ENCODE measurements around the gene MAPK1IP1L.

Gene MAPK1IP1L

DNA sequence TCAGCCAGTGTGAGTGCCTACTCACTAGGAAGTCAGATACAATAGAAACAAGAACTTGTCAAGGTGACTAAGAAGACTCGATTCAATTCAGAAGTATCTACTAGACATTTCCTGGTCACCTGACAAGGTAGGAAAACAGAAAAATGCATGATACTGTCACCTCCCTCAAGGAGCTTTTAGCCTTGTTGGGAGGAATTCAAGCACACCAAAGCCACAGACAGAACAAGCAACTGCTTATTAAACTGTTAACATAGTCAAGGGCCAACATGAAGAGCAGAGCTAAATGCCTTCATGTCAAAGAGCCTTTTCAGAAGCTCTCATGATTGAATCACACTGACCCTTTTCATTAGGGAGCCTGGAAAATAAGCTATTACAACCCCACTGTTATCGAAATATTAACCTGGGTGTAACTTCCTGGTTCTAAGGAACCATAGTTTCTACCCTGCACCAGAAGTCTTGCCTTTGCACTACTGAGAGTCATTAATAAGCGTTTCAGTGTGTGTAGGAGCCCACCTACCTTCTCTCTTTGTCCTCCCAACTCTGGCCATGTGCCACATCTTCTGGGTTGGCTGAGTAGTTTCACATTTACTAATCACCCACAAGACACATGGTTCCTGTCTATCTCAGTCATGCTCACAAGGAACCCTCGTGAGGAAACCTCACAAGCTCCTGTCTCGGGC lies 46.6 kb downstream of the MAPK1IP1L start:
- DNase-seq (peak; percentile 73), ATAC-seq (replicated peaks) (peak; percentile 88 to 93)
- peaks cover 0 to 3% of the 10 kb centered on the region in 2 donors for H3K36me3 Mint-ChIP-seq
- H3K4me3 Mint-ChIP-seq: peak overlapping the region; percentile 23 to 53
- peaks cover 0 to 3% of the 10 kb centered on the region in 2 donors for H3K9me3 Mint-ChIP-seq
- H3K27me3 Mint-ChIP-seq: no peaks in the 10 kb centered on the region
- peak overlapping the region; percentile 94 for H3K27ac Mint-ChIP-seq
- H3K4me1 Mint-ChIP-seq: peaks cover 20 to 37% of the 10 kb centered on the region in 2 donors

DNA sequence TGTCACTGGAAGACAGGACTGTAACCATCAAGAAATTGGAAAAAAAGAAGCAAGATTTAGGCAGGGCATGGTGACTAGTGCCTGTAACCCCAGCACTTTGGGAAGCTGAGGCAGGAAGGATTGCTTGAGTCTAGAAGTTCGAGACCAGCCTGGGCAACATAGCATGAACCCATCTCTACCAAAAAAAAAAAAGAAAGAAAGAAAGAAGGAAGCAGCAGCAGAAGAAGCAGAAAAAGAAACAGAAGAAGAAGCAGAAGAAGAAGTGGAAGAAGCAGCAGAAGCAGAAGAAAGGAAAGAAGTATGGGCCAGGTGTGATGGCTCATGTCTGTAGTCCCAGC lies 47.1 kb downstream of the MAPK1IP1L start:
- ATAC-seq (replicated peaks): no peak
- peaks cover 22 to 42% of the 10 kb centered on the region in 2 donors for H3K4me1 Mint-ChIP-seq

DNA sequence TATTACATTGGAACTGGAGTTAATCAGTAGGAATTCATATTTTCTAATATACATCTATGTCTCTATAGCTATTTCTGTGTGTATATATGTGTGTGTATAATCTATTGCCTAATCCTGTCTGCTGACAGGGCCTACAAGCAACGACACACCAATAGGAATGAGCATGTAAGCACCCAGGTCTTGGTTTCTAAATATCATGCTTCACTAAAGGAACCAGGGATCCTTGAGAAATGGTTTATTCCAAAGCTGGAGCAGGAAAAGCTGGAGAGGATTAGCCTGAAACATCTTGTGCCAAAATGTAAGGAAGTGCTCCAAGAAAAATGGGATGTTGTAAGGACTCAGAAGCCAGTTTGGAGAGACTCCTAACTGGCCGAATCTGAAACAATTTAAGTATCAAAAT lies 48.3 kb downstream of the MAPK1IP1L start:
- H3K4me3 Mint-ChIP-seq: no peak overlapping the region
- H3K27ac Mint-ChIP-seq: no peak overlapping the region
- peaks cover 5 to 7% of the 10 kb centered on the region in 2 donors for H3K9me3 Mint-ChIP-seq
- H3K27me3 Mint-ChIP-seq: no peaks in the 10 kb centered on the region
- DNase-seq: no peak
- H3K36me3 Mint-ChIP-seq: peaks cover 3 to 8% of the 10 kb centered on the region in 2 donors
- ATAC-seq (replicated peaks): no peak
- peaks cover 30 to 50% of the 10 kb centered on the region in 2 donors for H3K4me1 Mint-ChIP-seq

More for the DNA sequence above, 47.1 kb downstream of the MAPK1IP1L start:
- no peak for DNase-seq
- Mint-ChIP-seq H3K27me3 (no peaks in the 10 kb centered on the region), H3K9me3 (peaks cover 0 to 3% of the 10 kb centered on the region in 2 donors), H3K4me3 (peak overlapping the region; percentile 23 to 53), H3K27ac (peak overlapping the region; percentile 94), H3K36me3 (peaks cover 0 to 3% of the 10 kb centered on the region in 2 donors)

DNA sequence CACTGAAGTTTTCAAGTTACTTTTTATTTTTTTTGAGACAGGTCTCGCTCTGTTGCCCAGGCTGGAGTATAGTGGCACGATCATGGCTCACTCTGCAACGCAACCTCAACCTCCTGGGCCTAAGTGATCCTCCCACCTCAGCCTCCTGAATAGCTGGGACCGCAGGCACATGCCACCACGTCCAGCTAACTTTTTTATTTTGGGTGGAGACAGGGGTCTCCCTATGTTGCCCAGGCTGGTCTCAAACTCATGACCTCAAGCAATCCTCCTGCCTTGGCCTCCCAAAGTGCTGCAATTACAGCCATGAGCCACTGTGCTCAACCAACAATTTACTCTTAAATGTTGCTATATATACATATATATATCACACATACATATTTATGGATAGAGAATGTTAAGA lies 50.3 kb downstream of the MAPK1IP1L start:
- Mint-ChIP-seq H3K4me3 (no peak overlapping the region), H3K9me3 (peaks cover 5 to 7% of the 10 kb centered on the region in 2 donors), H3K27ac (no peak overlapping the region), H3K36me3 (peaks cover 3 to 8% of the 10 kb centered on the region in 2 donors), H3K4me1 (peaks cover 30 to 50% of the 10 kb centered on the region in 2 donors), H3K27me3 (no peaks in the 10 kb centered on the region)
- DNase-seq (no peak), ATAC-seq (replicated peaks) (no peak)

DNA sequence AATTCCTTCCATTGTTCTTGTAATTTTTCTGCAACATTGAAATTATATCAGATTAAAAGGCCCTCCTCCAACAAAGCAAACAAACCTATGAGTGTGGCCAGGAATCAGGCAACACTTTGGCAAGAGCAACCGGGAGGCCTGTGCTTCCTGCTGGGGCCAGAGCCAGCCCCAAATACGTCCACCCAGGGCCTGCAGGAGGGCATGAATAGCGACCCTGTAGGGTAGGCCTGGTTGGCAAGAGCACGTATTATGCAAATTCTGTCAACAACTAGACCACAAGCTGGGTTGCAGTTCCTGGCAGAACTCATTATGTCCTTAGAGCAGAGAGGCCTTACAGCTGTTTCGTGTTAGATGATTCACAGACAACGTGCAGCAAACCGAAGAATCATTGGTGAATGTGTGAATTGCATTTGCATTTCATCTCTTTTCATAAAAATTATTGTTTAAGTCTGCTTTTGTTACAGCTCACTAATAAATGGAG lies 50.7 kb downstream of the MAPK1IP1L start:
- Mint-ChIP-seq H3K4me1 (peaks cover 27 to 45% of the 10 kb centered on the region in 2 donors), H3K9me3 (peaks cover 5 to 7% of the 10 kb centered on the region in 2 donors), H3K4me3 (no peak overlapping the region), H3K36me3 (peaks cover 3 to 5% of the 10 kb centered on the region in 2 donors), H3K27ac (peak overlapping the region; percentile 42), H3K27me3 (no peaks in the 10 kb centered on the region)
- ATAC-seq (replicated peaks) (peak; percentile 77 to 80), DNase-seq (peak; percentile 50)

DNA sequence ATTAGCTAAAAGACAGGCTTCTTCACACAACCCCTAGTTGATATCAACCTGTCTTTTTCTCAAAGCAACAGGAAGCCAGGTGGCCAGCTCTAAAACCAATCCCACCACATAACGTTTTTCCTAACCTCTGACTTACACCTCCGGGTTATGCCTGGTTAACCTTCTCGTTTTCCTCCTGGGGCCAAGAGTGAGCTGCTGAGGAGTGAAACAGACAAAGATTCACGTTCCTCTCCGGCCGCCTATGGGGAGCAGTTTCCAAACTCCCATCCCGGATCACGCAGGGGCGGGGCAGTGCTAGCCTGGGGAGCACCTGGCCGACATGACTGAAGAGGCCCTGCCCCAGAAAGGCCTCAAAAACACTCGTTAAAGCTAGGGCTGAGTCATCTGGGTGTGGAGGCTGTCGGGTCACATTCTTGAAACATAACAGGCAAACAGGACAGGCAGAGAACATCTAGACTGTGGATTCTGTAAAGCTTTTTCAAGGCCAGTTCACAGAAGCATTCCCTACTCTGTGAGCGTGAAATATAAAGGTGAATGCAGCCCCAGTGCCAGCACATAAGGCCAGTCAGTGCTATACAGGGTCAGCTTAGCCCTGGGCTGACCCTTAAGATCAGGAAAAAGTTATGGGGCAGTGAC lies 51.7 kb downstream of the MAPK1IP1L start:
- Mint-ChIP-seq H3K27ac (peak overlapping the region; percentile 65), H3K36me3 (peaks cover 3 to 5% of the 10 kb centered on the region in 2 donors), H3K9me3 (peaks cover 5 to 7% of the 10 kb centered on the region in 2 donors), H3K27me3 (no peaks in the 10 kb centered on the region), H3K4me3 (peak overlapping the region; percentile 2 to 54), H3K4me1 (peaks cover 28 to 43% of the 10 kb centered on the region in 2 donors)
- DNase-seq (no peak), ATAC-seq (replicated peaks) (no peak)

DNA sequence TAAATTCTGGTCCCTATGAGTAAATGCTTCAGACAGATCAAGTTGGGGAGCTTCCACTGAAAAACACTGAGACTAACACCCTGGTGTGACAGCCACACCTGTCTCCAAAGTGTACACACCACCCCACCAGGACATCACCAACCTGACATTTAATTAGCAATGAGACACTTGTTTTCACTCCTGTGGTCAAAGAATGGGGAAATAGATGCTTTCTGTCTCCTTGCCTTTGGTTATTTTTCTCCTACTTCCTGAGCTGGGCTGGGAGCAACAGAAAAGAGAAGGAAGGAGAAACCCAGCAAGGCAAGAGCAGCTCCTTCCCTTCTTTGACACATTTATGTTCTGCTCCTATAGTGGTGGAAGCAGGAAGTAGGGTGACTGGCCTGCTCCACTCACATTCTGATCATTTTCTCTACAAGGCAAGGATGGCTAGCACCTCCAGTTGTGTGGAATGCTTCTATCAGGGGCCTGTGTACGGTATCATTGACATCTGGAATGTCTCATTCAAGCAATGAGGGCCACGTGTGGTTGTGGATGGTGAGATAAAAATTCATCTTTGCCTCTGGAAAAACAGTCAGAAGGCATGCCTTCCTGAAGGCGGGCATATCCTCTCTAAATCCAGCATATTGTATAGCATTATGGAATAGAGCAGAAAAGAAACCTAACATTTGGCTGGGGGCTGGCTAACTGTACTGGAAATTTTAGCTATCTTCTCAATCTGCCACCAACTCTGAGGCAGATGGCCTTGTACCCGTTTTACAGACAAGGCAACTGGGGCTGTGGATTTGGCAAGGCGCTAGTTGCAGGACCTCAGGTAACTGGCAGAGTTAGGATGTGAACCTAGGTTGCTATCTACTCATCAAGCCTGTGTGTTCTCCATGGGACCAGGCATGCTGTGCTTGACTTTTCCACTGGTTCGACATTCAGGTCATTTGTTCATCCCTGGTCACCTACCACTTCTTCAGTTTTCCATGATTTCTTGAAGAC lies 52.8 kb downstream of the MAPK1IP1L start:
- H3K4me3 Mint-ChIP-seq: no peak overlapping the region

DNA sequence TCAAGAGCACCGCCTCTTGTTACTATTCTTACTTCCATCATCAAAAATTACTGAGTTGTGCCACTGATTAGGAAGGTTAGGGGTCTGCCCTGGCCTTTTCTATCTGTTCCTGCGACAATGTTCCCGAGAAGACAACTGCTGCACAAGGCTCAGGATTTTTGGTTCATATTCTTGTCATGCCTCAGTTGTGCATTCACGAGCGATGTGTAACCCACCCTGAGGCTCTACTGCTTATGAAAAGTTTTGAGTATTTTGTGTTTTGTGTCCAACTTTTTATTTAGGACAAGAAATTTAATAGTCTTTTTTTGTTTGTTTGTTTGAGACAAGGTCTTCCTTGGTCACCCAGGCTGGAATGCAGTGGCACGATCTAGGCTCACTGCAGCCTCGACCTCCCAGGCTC lies 54.5 kb downstream of the MAPK1IP1L start:
- H3K4me3 Mint-ChIP-seq: no peak overlapping the region
- DNase-seq (no peak), ATAC-seq (replicated peaks) (no peak)
- no peaks in the 10 kb centered on the region for H3K27me3 Mint-ChIP-seq
- no peak overlapping the region for H3K27ac Mint-ChIP-seq
- peaks cover 23 to 38% of the 10 kb centered on the region in 2 donors for H3K4me1 Mint-ChIP-seq
- H3K36me3 Mint-ChIP-seq: peaks cover 3 to 5% of the 10 kb centered on the region in 2 donors
- H3K9me3 Mint-ChIP-seq: peaks cover 4 to 5% of the 10 kb centered on the region in 2 donors

More for the DNA sequence above, 52.8 kb downstream of the MAPK1IP1L start:
- no peak for DNase-seq
- Mint-ChIP-seq H3K9me3 (peaks cover 4 to 5% of the 10 kb centered on the region in 2 donors), H3K27me3 (no peaks in the 10 kb centered on the region), H3K4me1 (peaks cover 23 to 38% of the 10 kb centered on the region in 2 donors), H3K36me3 (peaks cover 3 to 5% of the 10 kb centered on the region in 2 donors), H3K27ac (no peak overlapping the region)
- no peak for ATAC-seq (replicated peaks)

DNA sequence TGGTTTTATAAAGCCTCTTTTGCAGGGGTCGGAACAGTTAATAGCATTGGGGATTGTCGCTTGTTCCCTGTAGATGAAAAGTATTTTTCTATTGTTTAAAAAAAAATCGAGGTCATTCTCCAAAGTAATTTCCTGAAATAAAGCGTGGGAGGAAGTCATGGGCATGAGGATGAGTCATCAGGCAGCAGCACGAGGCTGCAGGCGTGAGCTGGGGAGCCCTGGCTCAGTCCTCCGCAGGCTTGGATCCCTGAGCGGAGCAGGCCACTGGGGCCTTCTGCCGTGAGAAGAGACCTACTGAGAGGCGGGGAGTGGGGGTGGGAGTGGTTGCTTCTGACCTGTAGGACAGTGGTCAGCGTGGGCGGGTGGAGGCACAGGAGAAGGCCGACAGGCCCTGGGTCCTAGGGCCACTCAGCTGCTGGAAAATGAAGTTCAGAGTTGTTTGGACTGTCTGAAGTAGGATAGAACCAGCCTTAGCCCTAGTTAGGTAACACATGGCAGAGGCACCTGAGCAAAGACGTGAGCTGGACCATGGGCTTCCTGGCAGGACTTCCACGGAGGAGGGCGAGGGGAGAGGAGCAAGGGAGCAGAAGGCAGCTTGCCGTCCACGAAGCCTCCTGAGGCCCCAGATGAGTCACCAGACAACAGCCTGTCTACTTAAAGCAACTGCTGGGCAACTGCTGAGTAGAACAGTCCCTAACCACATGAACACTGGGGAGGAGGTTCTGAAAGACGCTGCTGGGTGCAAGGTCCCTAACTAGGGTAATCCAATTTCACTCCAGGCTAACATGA lies 56.5 kb downstream of the MAPK1IP1L start:
- peak; percentile 83 to 86 for ATAC-seq (replicated peaks)
- Mint-ChIP-seq H3K36me3 (peaks cover 3 to 5% of the 10 kb centered on the region in 2 donors), H3K27me3 (no peaks in the 10 kb centered on the region), H3K9me3 (peaks cover 4 to 5% of the 10 kb centered on the region in 2 donors), H3K27ac (peak overlapping the region; percentile 15), H3K4me3 (no peak overlapping the region), H3K4me1 (peaks cover 17 to 24% of the 10 kb centered on the region in 2 donors)
- no peak for DNase-seq

DNA sequence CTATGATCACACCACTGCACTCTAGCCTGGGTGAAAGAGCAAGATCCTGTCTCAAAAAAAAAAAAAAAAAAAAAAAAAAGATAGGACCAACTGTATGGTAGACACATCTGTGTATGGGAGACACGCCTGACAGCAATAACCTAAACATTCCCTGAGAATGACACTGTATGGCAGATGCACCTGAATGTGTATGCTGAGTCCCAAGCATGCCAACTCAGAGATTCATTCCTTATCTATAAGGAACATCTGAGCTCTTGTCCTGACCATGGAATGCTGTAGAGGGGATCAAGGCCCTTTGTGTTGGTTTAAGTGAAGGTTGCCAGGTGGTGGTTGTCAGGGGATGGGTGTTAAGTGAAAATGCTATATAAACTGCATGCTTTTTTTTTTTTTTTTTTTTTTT lies 58.4 kb downstream of the MAPK1IP1L start:
- Mint-ChIP-seq H3K27ac (no peak overlapping the region), H3K4me1 (peaks cover 7 to 10% of the 10 kb centered on the region in 2 donors), H3K27me3 (no peaks in the 10 kb centered on the region), H3K36me3 (no peaks in the 10 kb centered on the region), H3K4me3 (no peak overlapping the region), H3K9me3 (no peaks in the 10 kb centered on the region)
- ATAC-seq (replicated peaks) (no peak), DNase-seq (no peak)

DNA sequence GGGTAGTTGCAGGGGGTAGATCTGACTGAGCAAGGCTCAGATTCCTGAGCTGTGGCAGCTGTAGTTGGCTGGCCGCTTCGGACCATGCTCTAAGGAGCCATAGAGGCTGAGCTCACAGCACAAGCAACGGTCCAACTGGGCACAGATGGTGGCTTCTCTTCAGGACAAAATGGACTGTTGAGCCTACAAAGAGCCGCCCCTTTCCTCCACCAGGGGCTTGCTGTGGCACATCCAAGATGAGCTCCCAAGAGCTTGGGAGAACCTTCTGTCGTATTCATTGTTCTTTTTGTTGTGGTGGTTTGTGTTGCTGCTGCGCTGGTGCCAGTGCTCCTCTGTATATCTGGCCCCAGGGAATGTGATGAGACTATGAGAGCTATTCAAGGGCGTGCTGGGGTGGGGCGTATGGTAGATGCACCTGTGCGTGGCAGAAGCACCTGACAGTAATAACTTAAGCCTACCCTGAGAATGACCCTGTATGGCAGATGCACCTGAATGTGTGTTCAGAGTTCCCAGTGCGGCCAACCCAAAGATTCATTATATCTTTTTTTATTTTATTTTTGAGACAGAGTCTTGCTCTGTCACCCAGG lies 59.8 kb downstream of the MAPK1IP1L start:
- H3K9me3 Mint-ChIP-seq: no peaks in the 10 kb centered on the region
- H3K36me3 Mint-ChIP-seq: no peaks in the 10 kb centered on the region
- DNase-seq (no peak), ATAC-seq (replicated peaks) (no peak)
- no peaks in the 10 kb centered on the region for H3K27me3 Mint-ChIP-seq
- H3K4me1 Mint-ChIP-seq: peaks cover 7 to 10% of the 10 kb centered on the region in 2 donors
- no peak overlapping the region for H3K27ac Mint-ChIP-seq
- no peak overlapping the region for H3K4me3 Mint-ChIP-seq

DNA sequence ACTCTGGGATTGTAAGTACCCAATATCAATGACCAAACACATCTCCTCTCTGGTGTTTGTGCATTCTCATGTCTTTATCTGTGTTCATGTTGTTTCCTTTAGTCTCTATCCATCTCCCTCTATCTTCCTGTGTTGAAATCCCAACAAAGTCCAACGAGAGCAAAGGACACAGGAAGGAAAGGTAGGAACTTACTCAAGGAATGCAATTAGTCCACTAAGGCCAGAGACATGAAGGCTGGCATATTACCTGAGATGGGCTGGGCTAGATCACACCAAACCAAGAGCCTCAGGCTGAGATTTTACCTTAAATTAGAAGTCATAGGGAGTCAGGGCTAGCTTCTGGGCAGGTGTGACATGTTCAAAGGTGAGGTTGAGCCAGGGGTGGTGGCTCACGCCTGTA lies 63.3 kb downstream of the MAPK1IP1L start:
- Mint-ChIP-seq H3K9me3 (no peaks in the 10 kb centered on the region), H3K27ac (no peak overlapping the region)

DNA sequence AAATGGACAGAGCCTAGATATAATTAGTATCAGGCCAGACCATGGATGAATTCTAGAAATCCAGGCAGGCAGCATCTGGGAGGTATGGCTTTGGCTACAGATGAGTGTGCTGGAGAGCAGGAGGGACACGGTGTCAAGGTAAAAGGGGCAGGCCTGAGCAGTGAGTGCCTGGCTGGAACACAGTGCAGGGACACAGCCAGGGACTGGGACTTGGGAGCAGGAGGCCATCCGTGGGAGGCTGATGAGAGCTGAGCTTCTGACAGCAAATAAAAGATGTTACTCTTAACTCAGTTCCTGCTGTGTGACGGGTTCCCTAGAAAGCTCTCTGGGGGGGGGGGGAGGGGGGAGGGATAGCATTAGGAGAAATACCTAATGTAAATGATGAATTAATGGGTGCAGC lies 64.0 kb downstream of the MAPK1IP1L start:
- no peaks in the 10 kb centered on the region for H3K9me3 Mint-ChIP-seq
- DNase-seq (no peak), ATAC-seq (replicated peaks) (no peak)
- H3K4me1 Mint-ChIP-seq: no peaks in the 10 kb centered on the region
- peaks cover 0 to 7% of the 10 kb centered on the region in 2 donors for H3K27me3 Mint-ChIP-seq
- no peak overlapping the region for H3K4me3 Mint-ChIP-seq
- no peaks in the 10 kb centered on the region for H3K36me3 Mint-ChIP-seq
- H3K27ac Mint-ChIP-seq: no peak overlapping the region

More for the DNA sequence above, 63.3 kb downstream of the MAPK1IP1L start:
- ATAC-seq (replicated peaks) (no peak), DNase-seq (no peak)
- no peak overlapping the region for H3K4me3 Mint-ChIP-seq
- no peaks in the 10 kb centered on the region for H3K4me1 Mint-ChIP-seq
- peaks cover 0 to 1% of the 10 kb centered on the region in 2 donors for H3K27me3 Mint-ChIP-seq
- H3K36me3 Mint-ChIP-seq: no peaks in the 10 kb centered on the region
